GM12864 (cell line): Measurements from ENCODE around the gene PLEKHN1.

Source experiments
- DNase-seq: peaks from one replicate; pipeline ENCODE4 v3.0.0-alpha.2; 2011; ENCODE audit warnings: low read depth
- H3K4me3 ChIP-seq: 2 replicates; pipeline ENCODE4 v1.5.1; 2011; ENCODE audit warnings: mild to moderate bottlenecking, low read depth, low read length, control low read depth
- CTCF ChIP-seq: IDR thresholded peaks from 2 replicates; pipeline ENCODE4 v1.5.1; 2011; ENCODE audit warnings: low read depth, mild to moderate bottlenecking, moderate library complexity, low read length, control low read depth, inconsistent platforms; ENCODE audit errors: missing control alignments

Gene PLEKHN1

GRCh38 chr1:1019122-1019999, 53.1 kb downstream of the PLEKHN1 start:
- DNase-seq = no peak
- peak overlapping the region; percentile 50 for H3K4me3 ChIP-seq
- peak; percentile 50 for TF ChIP-seq CTCF

- no peak for TF ChIP-seq CTCF
- H3K4me3 ChIP-seq = peak within 1 kb of the TSS; percentile 66
- DNase-seq = no peak
These were observed 53.7 kb downstream of the PLEKHN1 start, which contains the start of gene AGRN for GRCh38 chr1:1020000-1020404. Gene AGRN, plus strand, starts transcription at chr1:1020120. Its CDS starts 53 bp downstream, at chr1:1020173.

DNA sequence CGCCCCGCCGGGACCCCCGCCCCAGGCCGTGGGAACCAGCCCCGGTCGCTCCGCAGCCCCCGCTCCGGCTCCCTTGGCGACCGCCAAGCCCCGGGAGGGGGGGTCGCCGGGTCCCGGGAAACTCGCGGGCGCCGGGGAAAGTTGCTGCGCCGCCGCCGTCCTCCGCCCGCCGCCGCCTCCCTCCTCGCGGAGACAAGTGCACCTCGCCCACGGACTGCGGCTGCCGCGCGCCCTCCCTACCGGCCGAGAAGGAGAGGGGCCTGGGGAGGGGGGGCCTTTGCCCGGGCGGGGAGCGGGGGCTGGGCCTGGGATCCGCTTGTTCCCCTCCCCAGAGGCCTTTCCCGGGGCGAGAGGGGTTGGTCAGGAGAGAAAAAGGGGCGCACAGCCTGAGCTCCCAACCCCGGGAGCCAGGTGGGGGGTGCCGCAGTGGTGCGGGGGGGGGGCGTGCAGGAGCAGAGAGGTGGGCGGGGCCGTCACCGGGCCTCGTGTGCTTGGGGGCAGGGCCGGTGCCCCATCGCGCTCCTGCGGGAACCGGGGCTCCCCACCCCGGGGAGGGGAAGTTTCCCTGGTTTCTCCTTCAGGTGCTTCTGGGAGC, 54.2 kb downstream of the PLEKHN1 start:
- no peak for DNase-seq
- no peak for TF ChIP-seq CTCF
- H3K4me3 ChIP-seq = peak overlapping the region; percentile 66

DNA sequence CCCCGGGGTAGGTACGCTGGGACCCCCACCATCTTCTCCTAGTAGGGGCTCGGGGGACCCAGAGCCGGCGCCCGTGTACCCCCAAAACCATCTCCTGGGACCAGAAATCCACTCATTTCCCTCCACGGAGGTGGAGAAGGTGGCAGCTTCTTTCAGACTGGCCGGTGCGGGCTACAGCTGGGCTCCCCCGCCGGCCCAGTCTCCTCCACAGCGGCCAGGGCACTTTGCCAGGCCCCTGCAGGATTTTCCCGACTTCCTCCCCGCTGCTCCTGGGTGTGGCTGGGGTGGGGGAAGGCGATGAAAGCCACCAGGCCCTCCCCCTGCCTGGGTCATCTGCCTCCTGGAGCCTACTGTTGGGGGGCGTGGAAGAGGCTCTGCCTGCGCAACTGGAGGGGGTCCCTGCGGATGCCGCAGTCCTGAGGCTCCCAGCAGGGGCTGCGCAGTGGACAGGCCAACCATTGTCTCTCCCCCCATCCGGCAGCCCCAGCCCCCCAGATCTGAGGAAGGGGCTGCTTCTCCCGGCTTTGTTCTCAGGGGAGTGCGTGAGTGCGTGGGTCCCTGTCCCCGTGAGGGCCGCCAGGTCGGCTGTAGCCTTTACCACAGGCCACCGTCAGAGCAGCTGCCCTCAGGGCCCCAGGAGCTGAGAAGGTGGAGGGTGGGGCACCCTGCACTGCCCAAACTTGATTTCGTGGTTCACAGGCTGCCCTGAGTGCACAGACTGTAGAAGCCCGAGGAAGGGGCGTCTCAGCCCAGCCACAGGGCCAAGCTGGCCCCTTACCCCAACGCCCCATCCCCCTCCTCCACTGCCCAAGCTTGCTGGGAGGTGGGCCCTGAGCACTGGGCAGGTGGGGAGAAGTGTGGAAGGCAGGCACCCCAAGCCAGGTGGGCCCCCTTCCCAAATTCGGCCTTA, 55.0 kb downstream of the PLEKHN1 start:
- TF ChIP-seq CTCF = no peak
- DNase-seq = no peak
- peak overlapping the region; percentile 30 for H3K4me3 ChIP-seq

- DNase-seq = no peak
- no peak for TF ChIP-seq CTCF
- H3K4me3 ChIP-seq = no peak overlapping the region
These were observed 55.6 kb downstream of the PLEKHN1 start for GRCh38 chr1:1021920-1022259.

DNA sequence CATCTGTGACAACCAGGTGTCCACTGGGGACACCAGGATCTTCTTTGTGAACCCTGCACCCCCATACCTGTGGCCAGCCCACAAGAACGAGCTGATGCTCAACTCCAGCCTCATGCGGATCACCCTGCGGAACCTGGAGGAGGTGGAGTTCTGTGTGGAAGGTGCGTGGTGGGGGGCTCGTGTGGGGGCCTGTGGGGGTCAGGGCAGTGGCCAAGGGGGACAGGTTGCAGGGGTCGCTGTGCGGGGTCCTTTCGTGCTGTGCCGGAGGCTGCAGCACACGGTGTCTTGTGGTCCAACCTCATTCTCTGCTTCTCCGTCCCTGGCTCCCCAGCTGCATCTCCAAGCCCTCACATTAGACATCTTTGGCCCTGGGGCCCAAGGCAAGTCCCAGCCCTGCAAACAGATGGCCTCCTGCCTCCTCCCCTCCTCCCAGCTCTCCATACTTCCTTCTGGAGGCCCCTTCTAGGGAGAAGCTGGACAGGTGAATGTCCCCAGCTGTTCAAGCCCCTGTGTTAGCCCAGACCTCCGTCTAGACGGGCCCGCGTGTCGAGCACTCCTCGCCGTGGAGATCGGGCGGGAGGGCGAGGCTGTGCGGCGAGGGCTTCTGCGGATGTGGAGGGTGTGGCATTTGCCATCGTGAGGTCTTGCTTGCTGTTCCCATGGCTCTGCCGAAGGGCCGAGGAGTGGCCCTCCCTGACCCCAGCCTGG, 56.2 kb downstream of the PLEKHN1 start:
- DNase-seq = no peak
- no peak for TF ChIP-seq CTCF
- H3K4me3 ChIP-seq = no peak overlapping the region
